ENCODE measurements around the gene LMO1.

The LMO1 gene

GRCh38 chr11:8288166-8288772, 24.6 kb upstream of the LMO1 start:
- no peak for DNase-seq (ENCODE audit: low spot score)

GRCh38 chr11:8287703-8288102, 24.0 kb upstream of the LMO1 start:
- no peak for DNase-seq (ENCODE audit: low spot score)

- DNase-seq (ENCODE audit: low spot score) = no peak
Measured at GRCh38 chr11:8287297-8287696, 23.6 kb upstream of the LMO1 start.

- no peak for DNase-seq (ENCODE audit: low spot score)
Measured at GRCh38 chr11:8286886-8287285, 23.2 kb upstream of the LMO1 start.

GRCh38 chr11:8285796-8286195, 22.1 kb upstream of the LMO1 start:
- no peak for DNase-seq (ENCODE audit: low spot score)

GRCh38 chr11:8285228-8285627, 21.6 kb upstream of the LMO1 start:
- DNase-seq (ENCODE audit: low spot score) = no peak

GRCh38 chr11:8283465-8284230, 20.0 kb upstream of the LMO1 start:
- no peak for DNase-seq (ENCODE audit: low spot score)

- DNase-seq (ENCODE audit: low spot score) = no peak
Measured at GRCh38 chr11:8283100-8283464, 19.4 kb upstream of the LMO1 start.

- DNase-seq (ENCODE audit: low spot score) = no peak
Measured at GRCh38 chr11:8282631-8283030, 19.0 kb upstream of the LMO1 start.

GRCh38 chr11:8281266-8281665, 17.6 kb upstream of the LMO1 start:
- no peak for DNase-seq (ENCODE audit: low spot score)

GRCh38 chr11:8277691-8278090, 14.0 kb upstream of the LMO1 start:
- DNase-seq (ENCODE audit: low spot score) = no peak

GRCh38 chr11:8276528-8276927, 12.8 kb upstream of the LMO1 start:
- DNase-seq (ENCODE audit: low spot score) = no peak

- peak; percentile 53 for DNase-seq (ENCODE audit: low spot score)
Measured at GRCh38 chr11:8273287-8273686, 9.6 kb upstream of the LMO1 start.

GRCh38 chr11:8271106-8271886, 7.6 kb upstream of the LMO1 start:
- no peak for DNase-seq (ENCODE audit: low spot score)

GRCh38 chr11:8269636-8270035, 6.0 kb upstream of the LMO1 start:
- no peak for DNase-seq (ENCODE audit: low spot score)

- DNase-seq (ENCODE audit: low spot score) = peak; percentile 38
Measured at GRCh38 chr11:8268530-8269400, 5.1 kb upstream of the LMO1 start.

GRCh38 chr11:8267831-8268529, 4.3 kb upstream of the LMO1 start:
- DNase-seq (ENCODE audit: low spot score) = peak; percentile 41

- DNase-seq (ENCODE audit: low spot score) = no peak
Measured at GRCh38 chr11:8267280-8267679, 3.6 kb upstream of the LMO1 start.

GRCh38 chr11:8266246-8267241, 2.9 kb upstream of the LMO1 start:
- no peak for DNase-seq (ENCODE audit: low spot score)

- no peak for DNase-seq (ENCODE audit: low spot score)
Measured at GRCh38 chr11:8265681-8266241, 2.1 kb upstream of the LMO1 start.
